ENCODE data around the gene MON1B.

MON1B gene

GRCh38 chr16:77250400-77250799, 59.4 kb downstream of the MON1B start:
- ATAC-seq (ENCODE audit: low read depth) (no peak), DNase-seq (ENCODE audit: low spot score) (no peak)
- H3K27ac ChIP-seq (ENCODE audit: poor library complexity, severe bottlenecking) = no peak overlapping the region
- no peaks in the 10 kb centered on the region for H3K36me3 ChIP-seq (ENCODE audit: low read depth)
- no peak for TF ChIP-seq CTCF (IDR thresholded peaks at IDR 0.05; ENCODE audit: poor library complexity, severe bottlenecking)
- no peaks in the 10 kb centered on the region for H3K4me1 ChIP-seq (ENCODE audit: insufficient read depth, poor library complexity, severe bottlenecking)
- no peaks in the 10 kb centered on the region for H3K9me3 ChIP-seq (ENCODE audit: severe bottlenecking)
- peaks cover 3% of the 10 kb centered on the region for H3K27me3 ChIP-seq (ENCODE audit: insufficient read depth, poor library complexity, severe bottlenecking)
- no peak overlapping the region for H3K4me3 ChIP-seq (ENCODE audit: severe bottlenecking)

Measured in RWPE2 (cell line).